DMS79 (cell line): ENCODE measurements around the gene DEPDC5.

Experiments
- DNase-seq: peaks from one replicate; lab custom pipeline; 2025; lab: John Stamatoyannopoulos, UW

DEPDC5 gene

DNA sequence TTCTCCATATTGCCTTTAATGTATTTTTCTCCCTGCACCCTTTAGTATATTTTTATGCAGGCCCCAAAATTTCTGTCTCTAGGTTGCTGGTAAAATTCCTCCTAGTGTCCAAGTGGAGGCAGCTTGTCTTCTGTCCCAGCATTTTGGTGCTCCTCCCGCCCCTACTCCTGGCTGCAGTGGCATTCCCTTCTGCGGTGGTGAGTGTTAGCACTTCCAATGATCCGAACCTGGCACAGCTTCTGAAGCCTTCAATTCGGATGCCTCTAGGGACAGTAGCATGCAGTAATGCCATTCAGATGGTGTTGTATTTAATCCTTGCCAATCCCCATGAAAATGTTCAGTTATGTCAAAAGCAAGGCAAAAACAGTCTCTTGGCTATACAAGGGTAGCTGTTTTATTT, 196.4 kb downstream of the DEPDC5 start:
- DNase-seq = no peak

DNA sequence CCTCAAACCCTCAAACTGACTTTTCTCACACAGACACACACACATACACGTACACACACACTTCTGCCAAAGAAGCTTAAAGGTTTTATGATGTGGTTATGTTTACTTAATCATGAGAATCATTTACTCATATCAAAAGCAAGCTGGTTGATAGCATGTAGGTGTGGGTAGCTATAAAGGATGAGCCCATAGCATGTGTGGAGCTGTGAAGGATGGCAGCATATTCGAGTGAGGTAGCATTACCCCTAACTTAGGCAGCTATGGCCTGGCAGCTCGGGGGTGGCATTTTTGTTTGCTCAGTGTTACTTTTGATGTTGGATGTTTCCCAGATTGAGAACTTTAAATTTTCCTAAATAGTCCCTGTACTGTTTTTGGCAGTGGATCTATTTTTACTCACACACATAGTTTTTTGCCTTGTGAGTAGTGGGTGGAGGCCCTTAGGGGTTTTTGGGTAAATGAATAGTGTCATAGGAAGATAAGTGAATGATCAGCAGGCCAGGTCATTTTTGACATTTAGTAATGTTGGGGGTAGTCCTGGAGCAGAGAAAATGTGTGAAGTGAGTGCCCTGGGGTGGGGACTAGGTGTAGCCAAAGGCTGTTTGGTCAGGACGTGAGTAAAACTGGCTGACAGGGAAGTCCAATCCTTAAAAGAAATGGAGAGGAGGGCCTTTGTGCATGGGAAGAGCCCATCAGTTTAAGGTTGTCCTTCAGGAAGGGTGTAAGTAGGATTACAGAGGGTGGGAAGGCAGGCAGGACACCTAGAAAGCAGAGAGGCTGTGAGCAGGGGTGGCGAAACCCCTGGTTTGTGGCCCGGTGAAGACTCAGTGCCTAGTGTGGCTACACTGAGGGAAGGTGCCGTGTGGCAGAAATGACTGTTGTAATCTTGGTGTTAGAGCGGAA, 197.6 kb downstream of the DEPDC5 start:
- no peak for DNase-seq

DNA sequence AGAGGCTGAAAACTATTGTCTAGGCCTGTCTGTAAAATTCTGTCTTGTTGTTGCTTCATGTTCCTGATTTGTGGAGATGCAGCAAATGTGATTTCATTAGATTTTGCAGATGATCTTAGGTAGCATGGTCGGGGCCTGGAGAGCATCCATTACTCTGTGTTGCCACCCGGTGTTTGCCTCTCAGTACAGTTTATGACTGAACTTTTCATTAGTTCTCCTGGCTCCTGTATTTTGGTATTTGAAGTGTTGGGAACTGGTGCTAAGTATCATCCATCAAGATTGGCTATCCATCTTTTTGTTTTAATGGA, 198.2 kb downstream of the DEPDC5 start:
- no peak for DNase-seq

DNA sequence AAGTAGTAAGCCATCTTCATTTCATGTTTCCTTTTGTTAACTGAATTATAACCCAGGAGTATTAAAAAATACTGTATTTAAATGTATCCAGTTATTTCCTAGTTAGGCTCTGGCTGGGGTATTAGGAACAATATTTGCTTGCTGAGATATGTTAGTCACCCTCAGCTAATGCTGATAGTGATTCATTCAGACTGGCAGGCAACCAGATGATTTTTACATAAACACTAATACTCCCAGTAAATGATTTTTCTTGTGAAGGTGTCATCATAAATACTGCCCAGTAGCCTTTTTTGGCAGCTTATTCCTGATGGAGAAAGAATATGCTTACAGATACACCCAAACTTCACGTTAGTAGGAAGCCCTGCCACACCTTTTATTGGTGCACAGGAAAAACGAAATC, 198.7 kb downstream of the DEPDC5 start:
- DNase-seq = no peak

DNA sequence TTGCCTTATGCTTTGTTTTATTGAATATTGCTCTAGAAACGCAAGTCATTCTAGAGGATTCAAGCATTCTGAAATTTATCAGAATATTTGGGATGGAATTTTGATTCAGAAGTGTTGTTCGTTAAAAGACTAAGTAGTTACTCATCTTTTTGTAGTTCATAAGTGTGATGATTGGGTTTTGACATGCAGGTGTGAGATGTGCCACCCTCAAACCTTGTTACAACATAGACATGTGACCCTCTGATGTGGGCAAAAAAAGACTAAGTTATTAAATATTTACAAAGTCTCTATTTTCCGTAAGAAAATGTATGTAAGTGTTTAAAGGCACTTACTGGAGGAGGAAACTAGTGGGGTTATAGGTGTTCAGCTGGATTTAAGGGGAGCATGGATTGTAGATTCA, 199.4 kb downstream of the DEPDC5 start:
- no peak for DNase-seq

DNA sequence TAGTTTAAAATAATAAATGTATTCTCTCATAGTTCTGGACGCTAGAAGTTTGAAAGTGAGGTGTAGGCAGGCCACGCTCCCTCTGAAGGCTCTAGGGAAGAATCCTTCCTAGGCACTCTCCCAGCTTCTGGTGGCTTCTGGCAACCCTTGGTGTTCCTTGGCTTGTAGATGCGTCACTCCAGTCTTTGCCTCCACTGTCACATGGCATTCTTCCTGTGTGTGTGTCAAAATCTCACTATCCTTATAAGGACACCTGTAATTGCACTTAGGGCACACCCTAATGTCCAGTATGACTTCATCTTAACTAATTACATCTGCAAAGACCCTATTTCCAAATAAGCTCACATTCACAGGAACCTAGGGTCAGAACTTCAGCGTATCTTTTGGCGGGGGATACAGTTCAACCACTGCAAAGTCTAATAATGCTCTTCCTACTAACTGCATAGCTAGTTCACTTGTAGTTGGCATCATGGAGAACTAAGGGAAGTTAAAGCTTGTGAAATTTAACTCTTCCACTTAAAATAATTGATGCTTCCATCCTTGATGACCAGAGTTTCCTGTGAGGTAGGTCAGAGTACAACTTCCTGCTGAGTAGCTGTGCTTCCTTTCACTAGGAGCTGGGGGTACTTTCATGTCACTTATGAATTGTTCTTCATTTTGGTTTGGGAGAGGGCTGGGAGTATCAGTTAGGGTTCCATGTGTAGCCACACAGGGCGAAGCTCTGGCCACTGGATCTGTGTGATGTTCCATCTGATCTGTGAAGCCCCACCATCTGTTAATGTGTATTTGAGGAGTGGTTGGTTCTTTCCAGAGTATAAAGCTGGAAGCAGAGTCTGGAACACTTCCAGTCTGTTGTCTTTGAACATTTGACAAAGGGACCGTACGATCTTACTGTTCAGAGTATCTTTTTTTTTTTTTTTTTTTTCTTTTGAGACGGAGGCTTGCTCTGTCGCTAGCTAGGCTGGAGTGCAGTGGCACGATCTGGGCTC, 201.0 kb downstream of the DEPDC5 start:
- DNase-seq = no peak

DNA sequence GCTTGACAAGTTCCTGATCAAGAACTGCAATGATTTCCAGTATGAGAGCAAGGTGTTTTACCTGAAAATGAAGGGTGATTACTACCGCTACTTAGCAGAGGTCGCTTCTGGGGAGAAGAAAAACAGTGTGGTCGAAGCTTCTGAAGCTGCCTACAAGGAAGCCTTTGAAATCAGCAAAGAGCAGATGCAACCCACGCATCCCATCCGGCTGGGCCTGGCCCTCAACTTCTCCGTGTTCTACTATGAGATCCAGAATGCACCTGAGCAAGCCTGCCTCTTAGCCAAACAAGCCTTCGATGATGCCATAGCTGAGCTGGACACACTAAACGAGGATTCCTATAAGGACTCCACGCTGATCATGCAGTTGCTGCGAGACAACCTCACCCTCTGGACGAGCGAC, 202.5 kb downstream of the DEPDC5 start:
- DNase-seq = no peak
